Lung (tissue), 12 donors: ENCODE results near the gene CALML6. TPM values are rescaled to one million over a fixed set of nuclear protein-coding genes. Genes with fewer than 3 reads are reported as not detected.
A peak's percentile ranks its signal among the peaks of the same experiment; 100 is the strongest.

Experiments used
- ATAC-seq: fragments of 200-7000 bp; cut with Tn5 transposase; one replicate; pipeline ENCODE4 v1.9.1; 2020; ENCODE audit warnings: moderate number of reproducible peaks; ENCODE audit not compliant: insufficient read depth, low FRiP score
- DNase-seq, 3 donors: peaks; one replicate each; pipeline ENCODE4 v3.0.0-alpha.2; 2013 to 2017
- H3K27ac ChIP-seq, 2 donors: one replicate each; pipeline ENCODE4 v1.5.1; 2013; ENCODE audit warnings: mild to moderate bottlenecking in 2 of 2, moderate library complexity in 2 of 2, control low read depth in 1 of 2, inconsistent platforms in 1 of 2, low read depth in 1 of 2, low read length in 1 of 2
- H3K27me3 ChIP-seq, 3 donors: one replicate each; pipeline ENCODE4 v1.5.1; 2013; ENCODE audit warnings: low read length in 2 of 3; ENCODE audit not compliant: control insufficient read depth in 3 of 3, insufficient read depth in 3 of 3
- H3K36me3 ChIP-seq, 4 donors: one replicate each; pipeline ENCODE4 v1.5.1; 2013; ENCODE audit warnings: low read length in 4 of 4, mild to moderate bottlenecking in 1 of 4, moderate library complexity in 1 of 4; ENCODE audit not compliant: control insufficient read depth in 4 of 4, insufficient read depth in 4 of 4
- H3K4me1 ChIP-seq, 5 donors: one replicate each; pipeline ENCODE4 v1.5.1; 2013; ENCODE audit warnings: low read length in 5 of 5, mild to moderate bottlenecking in 2 of 5, moderate library complexity in 1 of 5; ENCODE audit not compliant: control insufficient read depth in 5 of 5, insufficient read depth in 5 of 5
- H3K4me3 ChIP-seq: one replicate; pipeline ENCODE4 v1.5.1; 2013; ENCODE audit warnings: mild to moderate bottlenecking, control low read depth, moderate library complexity
- H3K9ac ChIP-seq, 2 donors: one replicate each; pipeline ENCODE4 v1.5.1; 2013; ENCODE audit warnings: low read length in 2 of 2, control low read depth in 1 of 2; ENCODE audit not compliant: insufficient read depth in 1 of 2
- H3K9me3 ChIP-seq, 4 donors: one replicate each; pipeline ENCODE4 v1.5.1; 2013; ENCODE audit warnings: low read length in 3 of 4, mild to moderate bottlenecking in 1 of 4, moderate library complexity in 1 of 4; ENCODE audit not compliant: control insufficient read depth in 4 of 4, insufficient read depth in 3 of 4
- WGBS, 2 donors: extraction: QIAGEN DNeasy Blood & Tissue Kit; methylation state at CpG; one replicate each; pipeline ENCODE4 v1.1.7; 2013; 5-methylcytosine and 5-hydroxymethylcytosine counted together
- polyA plus RNA-seq, 2 donors: library from polyadenylated mRNA; stranded (reverse); fragments of 200-250 nt; gene quantifications; one replicate each; pipeline ENCODE4 v1.2.1, GENCODE V29; 2013
- total RNA-seq, 2 donors: library from RNA; depleted of rRNA in 1 of 2; stranded (reverse); fragments of >200 nt in 1 of 2; gene quantifications; one replicate each; pipeline ENCODE4 v1.2.1, GENCODE V29; 2014 to 2021
- TF ChIP-seq, protein P1 (sequence below): IDR thresholded peaks from 2 replicates; pipeline ENCODE4 v1.5.1; 2012; ENCODE audit warnings: mild to moderate bottlenecking; ENCODE audit errors: control extremely low read depth, extremely low read depth
- donor health status: control.
- donor health status: control.
- donor health status: Bipolar disorder and iron deficiency.
- donor health status: healthy.
- donor health status: DM: yes; HTN: yes; CAD: no.

The CALML6 gene
- total and polyA plus RNA-seq, 4 donors, result 0.11 to 0.55 (median 0.34) TPM

DNA sequence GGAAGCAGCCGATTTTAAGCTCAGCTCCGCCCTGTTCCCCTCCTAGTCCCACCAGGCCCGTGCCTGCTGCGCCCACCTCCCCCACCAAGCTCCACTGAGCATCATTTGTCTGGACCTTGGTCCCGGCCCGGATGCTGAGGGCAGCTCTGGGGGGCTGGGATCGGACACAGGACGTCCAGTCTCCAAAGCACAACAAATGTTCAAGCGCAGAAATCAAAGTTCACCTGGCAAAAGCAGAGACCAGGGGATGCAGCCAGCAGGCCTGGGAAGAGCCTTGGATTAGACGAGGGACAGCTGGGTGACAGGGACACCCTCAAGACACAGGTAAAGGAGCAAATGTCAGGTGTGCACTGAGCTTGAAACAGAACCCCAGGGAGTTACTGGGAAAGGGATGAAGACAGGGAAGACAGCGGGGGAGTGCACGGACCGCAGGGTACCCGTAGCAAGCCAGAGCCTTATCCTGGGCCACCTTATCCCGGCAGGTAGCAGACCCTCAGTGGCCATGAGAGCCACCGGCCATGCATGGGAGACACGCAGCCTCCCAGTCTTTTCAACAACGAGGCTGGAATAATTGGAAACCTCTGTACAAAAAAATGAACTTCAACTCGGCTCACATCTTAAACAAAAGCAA lies 26.3 kb downstream of the CALML6 start:
- Histone ChIP-seq H3K27ac (no peak overlapping the region), H3K36me3 (no peaks in the 10 kb centered on the region), H3K9me3 (peaks cover 0 to 2% (median 0%) of the 10 kb centered on the region in 4 donors), H3K4me1 (peaks cover 0 to 7% (median 6%) of the 10 kb centered on the region in 5 donors), H3K4me3 (no peak overlapping the region), H3K27me3 (no peaks in the 10 kb centered on the region), H3K9ac (no peak overlapping the region)
- DNase-seq (peak in 1 of 3 donors; percentile 2), ATAC-seq (no peak)
- TF ChIP-seq, protein P1, sequence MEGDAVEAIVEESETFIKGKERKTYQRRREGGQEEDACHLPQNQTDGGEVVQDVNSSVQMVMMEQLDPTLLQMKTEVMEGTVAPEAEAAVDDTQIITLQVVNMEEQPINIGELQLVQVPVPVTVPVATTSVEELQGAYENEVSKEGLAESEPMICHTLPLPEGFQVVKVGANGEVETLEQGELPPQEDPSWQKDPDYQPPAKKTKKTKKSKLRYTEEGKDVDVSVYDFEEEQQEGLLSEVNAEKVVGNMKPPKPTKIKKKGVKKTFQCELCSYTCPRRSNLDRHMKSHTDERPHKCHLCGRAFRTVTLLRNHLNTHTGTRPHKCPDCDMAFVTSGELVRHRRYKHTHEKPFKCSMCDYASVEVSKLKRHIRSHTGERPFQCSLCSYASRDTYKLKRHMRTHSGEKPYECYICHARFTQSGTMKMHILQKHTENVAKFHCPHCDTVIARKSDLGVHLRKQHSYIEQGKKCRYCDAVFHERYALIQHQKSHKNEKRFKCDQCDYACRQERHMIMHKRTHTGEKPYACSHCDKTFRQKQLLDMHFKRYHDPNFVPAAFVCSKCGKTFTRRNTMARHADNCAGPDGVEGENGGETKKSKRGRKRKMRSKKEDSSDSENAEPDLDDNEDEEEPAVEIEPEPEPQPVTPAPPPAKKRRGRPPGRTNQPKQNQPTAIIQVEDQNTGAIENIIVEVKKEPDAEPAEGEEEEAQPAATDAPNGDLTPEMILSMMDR, result no peak
- 73 to 76% methylated on average over 19 of the region's 19 CpGs for WGBS, 2 donors

DNA sequence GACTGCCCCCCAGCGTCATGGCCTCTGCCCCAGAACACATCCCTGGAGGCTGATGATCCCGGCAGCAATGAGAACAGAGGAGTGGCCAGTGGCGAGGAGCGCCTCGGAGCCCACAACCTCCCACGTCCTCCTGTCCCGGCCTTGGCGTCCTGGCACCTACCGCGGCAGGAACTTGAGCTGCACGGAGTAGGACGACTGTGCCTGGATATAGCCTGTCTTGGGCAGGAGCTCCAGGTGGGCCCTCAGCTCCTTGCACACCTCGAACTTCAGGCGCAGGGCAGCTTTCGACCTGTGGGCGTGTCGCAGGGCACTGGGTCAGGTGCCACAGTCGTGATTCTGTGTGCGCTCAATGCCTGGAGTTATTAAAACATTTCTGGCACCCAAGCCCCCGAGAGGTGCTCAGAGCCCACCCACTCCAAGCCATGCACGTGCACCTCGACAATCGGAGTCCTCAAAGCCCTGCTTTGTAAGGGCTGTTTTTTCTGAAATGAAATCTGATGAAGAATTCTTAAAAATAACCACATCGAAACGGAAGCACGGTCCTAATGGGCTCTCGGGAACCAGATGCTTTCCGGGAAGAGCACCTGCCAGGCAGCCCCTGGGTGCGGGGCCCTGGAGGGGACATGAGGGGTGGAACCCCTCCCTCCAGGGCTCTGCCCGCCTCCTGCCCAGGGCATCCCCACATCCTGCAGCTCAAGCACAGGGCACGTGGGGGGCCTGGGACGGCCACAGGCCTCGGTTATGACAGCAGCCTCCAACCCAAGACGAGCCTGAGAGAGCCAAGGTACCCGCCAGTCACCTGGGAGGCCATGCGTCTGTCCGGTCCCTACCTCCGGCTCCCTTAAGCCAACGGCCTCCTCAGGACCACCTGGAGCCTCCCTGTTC lies 27.1 kb downstream of the CALML6 start:
- Histone ChIP-seq H3K9ac (no peak overlapping the region), H3K27ac (no peak overlapping the region), H3K4me1 (peaks cover 0 to 14% (median 12%) of the 10 kb centered on the region in 5 donors), H3K36me3 (no peaks in the 10 kb centered on the region), H3K9me3 (peaks cover 0 to 2% (median 0%) of the 10 kb centered on the region in 4 donors), H3K4me3 (no peak overlapping the region), H3K27me3 (no peaks in the 10 kb centered on the region)
- DNase-seq (peak in 1 of 3 donors; percentile 9), ATAC-seq (no peak)
- TF ChIP-seq, protein P1, result no peak
- WGBS, 2 donors, result 81 to 85% methylated on average over 39 of the region's 39 CpGs

DNA sequence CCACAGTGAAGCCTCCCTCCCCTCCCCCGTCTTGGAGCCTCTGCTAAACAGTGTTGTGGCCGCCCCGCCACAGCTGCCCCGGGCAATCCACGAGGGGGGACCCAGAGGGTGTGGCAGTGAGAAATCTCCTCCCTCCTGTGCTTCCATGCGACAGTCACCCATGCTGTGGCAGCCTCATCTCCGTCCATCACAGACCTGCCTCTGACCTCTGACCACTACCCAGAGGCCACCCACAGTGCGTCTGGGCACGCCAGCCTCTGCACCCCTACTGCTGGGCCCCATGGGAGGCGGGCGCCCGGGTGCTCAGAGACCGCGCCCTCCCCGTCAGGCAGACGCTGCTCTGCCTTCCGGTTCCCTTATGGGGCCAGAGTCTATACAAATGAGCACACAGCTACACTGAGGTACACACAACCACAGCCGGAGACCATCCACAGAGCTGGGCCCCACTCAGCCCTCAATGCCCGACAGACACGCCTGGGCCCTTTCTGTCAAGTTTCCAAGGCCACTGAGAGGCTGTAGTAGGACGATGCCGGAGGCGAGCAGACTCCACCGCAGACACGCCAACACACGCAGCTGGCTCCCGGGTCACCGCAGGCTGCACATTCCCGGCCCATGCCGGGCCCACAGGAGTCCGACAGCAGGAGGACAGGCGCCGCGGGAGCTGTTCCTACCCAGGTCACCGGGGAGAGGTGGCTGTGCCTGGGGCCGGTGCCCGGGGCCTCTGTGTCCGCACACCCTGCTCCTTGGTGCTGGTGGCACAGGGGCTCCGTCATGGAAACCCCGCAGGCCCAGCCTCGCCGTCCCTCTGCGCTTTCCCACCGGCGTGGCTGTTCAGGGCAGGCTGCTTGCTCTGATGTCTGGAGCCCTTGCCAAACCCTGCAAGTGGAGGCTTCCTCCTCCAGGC lies 27.9 kb downstream of the CALML6 start:
- WGBS, 2 donors, result 83 to 88% methylated on average over 43 to 45 of the region's 45 CpGs
- TF ChIP-seq, protein P1, result no peak

More for the DNA sequence above, 27.9 kb downstream of the CALML6 start:
- Histone ChIP-seq H3K4me1 (peaks cover 0 to 16% (median 14%) of the 10 kb centered on the region in 5 donors), H3K27ac (no peak overlapping the region), H3K9ac (no peak overlapping the region), H3K9me3 (peaks cover 0 to 2% (median 0%) of the 10 kb centered on the region in 4 donors), H3K4me3 (no peak overlapping the region), H3K36me3 (no peaks in the 10 kb centered on the region), H3K27me3 (no peaks in the 10 kb centered on the region)
- no peak for ATAC-seq
- DNase-seq, result peak in 1 of 3 donors; percentile 24
